Measurements from ENCODE around the gene ACIN1.

- TF ChIP-seq CTCF (IDR thresholded peaks at IDR 0.05; ENCODE audit: low read length), result no peak
- no peak for TF ChIP-seq EZH2 (IDR thresholded peaks at IDR 0.05; ENCODE audit: borderline replicate concordance, low read length)
Observed at GRCh38 chr14:23086565-23086964, 8.4 kb downstream of the ACIN1 start.

Measured in OCI-LY1 (cell line).